Measurements from ENCODE around the gene BICRA. TPM values are rescaled to one million over a fixed set of nuclear protein-coding genes. Genes with fewer than 3 reads are reported as not detected.
A peak's percentile ranks its signal among the peaks of the same experiment; 100 is the strongest.

BICRA gene
- total and polyA plus RNA-seq, 12 donors: 1.8 to 24.6 (median 9.0) TPM

- H3K4me3 ChIP-seq: no peak overlapping the region
- H3K9me3 ChIP-seq (replicated peaks in 1 of 3): no peaks in the 10 kb centered on the region
- WGBS, 4 donors: 95 to 98% (median 97%) methylated on average over 10 of the region's 10 CpGs
- H3K27ac ChIP-seq: no peak overlapping the region
- no peak for DNase-seq
- H3K4me1 ChIP-seq (replicated peaks in 1 of 2): peaks cover 17 to 37% of the 10 kb centered on the region in 2 donors
- no peaks in the 10 kb centered on the region for H3K27me3 ChIP-seq
- intact Hi-C loops (cut with DNase I): no loop called here
- TF ChIP-seq, protein P1, sequence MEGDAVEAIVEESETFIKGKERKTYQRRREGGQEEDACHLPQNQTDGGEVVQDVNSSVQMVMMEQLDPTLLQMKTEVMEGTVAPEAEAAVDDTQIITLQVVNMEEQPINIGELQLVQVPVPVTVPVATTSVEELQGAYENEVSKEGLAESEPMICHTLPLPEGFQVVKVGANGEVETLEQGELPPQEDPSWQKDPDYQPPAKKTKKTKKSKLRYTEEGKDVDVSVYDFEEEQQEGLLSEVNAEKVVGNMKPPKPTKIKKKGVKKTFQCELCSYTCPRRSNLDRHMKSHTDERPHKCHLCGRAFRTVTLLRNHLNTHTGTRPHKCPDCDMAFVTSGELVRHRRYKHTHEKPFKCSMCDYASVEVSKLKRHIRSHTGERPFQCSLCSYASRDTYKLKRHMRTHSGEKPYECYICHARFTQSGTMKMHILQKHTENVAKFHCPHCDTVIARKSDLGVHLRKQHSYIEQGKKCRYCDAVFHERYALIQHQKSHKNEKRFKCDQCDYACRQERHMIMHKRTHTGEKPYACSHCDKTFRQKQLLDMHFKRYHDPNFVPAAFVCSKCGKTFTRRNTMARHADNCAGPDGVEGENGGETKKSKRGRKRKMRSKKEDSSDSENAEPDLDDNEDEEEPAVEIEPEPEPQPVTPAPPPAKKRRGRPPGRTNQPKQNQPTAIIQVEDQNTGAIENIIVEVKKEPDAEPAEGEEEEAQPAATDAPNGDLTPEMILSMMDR (IDR thresholded peaks at IDR 0.05): no peak
- no peak for TF ChIP-seq POLR2A (IDR thresholded peaks at IDR 0.05)
- no peaks in the 10 kb centered on the region for H3K36me3 ChIP-seq (replicated peaks in 1 of 2)
Observed at GRCh38 chr19:47614559-47614958, 5.6 kb downstream of the BICRA start.

DNA sequence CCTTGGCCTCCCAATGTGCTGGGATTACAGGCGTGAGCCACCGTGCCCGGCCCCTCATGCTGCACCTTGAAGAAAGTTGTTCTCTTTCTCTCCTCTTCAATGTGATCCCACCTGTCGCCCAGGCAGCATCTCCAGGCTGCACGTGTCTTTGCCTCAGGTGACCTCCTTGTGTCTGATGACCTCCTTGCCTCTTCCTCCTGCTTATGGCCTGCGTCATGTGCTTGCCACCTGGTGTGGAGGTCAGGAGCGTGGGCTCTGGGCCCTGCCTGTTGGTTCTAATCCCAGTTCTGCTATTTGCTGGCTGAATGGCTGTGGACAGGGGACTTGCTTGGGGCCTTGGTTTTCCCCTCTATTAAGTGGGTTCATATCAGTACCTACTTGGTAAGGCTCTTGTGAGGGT lies 6.3 kb downstream of the BICRA start:
- peaks cover 17 to 37% of the 10 kb centered on the region in 2 donors for H3K4me1 ChIP-seq (replicated peaks in 1 of 2)
- intact Hi-C loops (cut with DNase I): no loop called here
- TF ChIP-seq POLR2A (IDR thresholded peaks at IDR 0.05): no peak
- TF ChIP-seq, protein P1 (IDR thresholded peaks at IDR 0.05): no peak

GRCh38 chr19:47615714-47616113 lies 6.8 kb downstream of the BICRA start:
- Histone ChIP-seq H3K4me3 (no peak overlapping the region), H3K4me1 (replicated peaks in 1 of 2) (peaks cover 12 to 32% of the 10 kb centered on the region in 2 donors), H3K9me3 (replicated peaks in 1 of 3) (no peaks in the 10 kb centered on the region), H3K27ac (no peak overlapping the region), H3K27me3 (no peaks in the 10 kb centered on the region), H3K36me3 (replicated peaks in 1 of 2) (no peaks in the 10 kb centered on the region)
- intact Hi-C loops (cut with DNase I): no loop called here
- no peak for DNase-seq
- WGBS, 4 donors: 82 to 99% (median 90%) methylated on average over 7 of the region's 7 CpGs
- no peak for TF ChIP-seq POLR2A (IDR thresholded peaks at IDR 0.05)
- TF ChIP-seq, protein P1 (IDR thresholded peaks at IDR 0.05): no peak

More for the DNA sequence above, 6.3 kb downstream of the BICRA start:
- H3K9me3 ChIP-seq (replicated peaks in 1 of 3): no peaks in the 10 kb centered on the region
- no peaks in the 10 kb centered on the region for H3K27me3 ChIP-seq
- H3K36me3 ChIP-seq (replicated peaks in 1 of 2): no peaks in the 10 kb centered on the region
- WGBS, 4 donors: 77 to 100% (median 87%) methylated on average over 1 to 7 of the region's 7 CpGs
- H3K4me3 ChIP-seq: no peak overlapping the region
- DNase-seq: no peak
- H3K27ac ChIP-seq: no peak overlapping the region

DNA sequence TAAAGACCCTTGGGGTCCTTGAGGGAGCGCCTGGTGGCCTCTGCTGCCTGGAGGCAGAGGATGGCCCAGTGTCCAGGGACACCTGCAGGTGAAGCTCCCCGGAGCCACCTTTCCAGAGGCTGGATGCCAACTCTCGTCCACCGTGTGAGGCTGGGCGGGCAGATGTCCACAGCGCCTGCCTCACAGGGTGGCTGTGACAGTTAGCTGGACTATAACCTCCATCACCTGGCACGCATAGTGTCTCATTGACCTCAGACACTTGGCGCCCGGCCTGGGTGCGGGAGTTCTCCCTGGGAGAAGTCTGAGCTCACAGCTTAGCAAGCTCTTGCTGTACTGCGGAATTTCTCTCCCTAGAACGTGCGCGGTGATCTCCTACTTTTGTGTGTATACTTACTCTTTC lies 9.8 kb downstream of the BICRA start:
- Histone ChIP-seq H3K27ac (peak overlapping the region in 3 of 5 donors; percentile 34 to 60 (median 35)), H3K4me3 (no peak overlapping the region), H3K27me3 (no peaks in the 10 kb centered on the region), H3K9me3 (replicated peaks in 1 of 3) (no peaks in the 10 kb centered on the region), H3K36me3 (replicated peaks in 1 of 2) (no peaks in the 10 kb centered on the region), H3K4me1 (replicated peaks in 1 of 2) (peaks cover 11 to 20% of the 10 kb centered on the region in 2 donors)
- DNase-seq: peak; percentile 62 to 93 (median 86)
- intact Hi-C loops (cut with DNase I): no loop called here
- WGBS, 4 donors: 31 to 45% (median 38%) methylated on average over 8 to 14 of the region's 14 CpGs
- no peak for TF ChIP-seq POLR2A (IDR thresholded peaks at IDR 0.05)
- TF ChIP-seq, protein P1 (IDR thresholded peaks at IDR 0.05): no peak

Measured in adrenal gland (tissue), 12 donors.